Measurements from ENCODE around the gene HTRA3.

The HTRA3 gene

GRCh38 chr4:8269535-8270417, at the start of gene HTRA3:
HTRA3 (plus strand) TSS chr4:8269754; CDS start chr4:8269969, 215 bp downstream.
- DNase-seq (ENCODE audit: low read depth in 2 of 2), result no peak

- DNase-seq (ENCODE audit: low read depth in 2 of 2), result no peak
Measured at GRCh38 chr4:8220661-8221450, 48.7 kb upstream of the HTRA3 start.

- no peak for DNase-seq (ENCODE audit: low read depth in 2 of 2)
Measured at GRCh38 chr4:8221476-8221875, 48.1 kb upstream of the HTRA3 start.

- no peak for DNase-seq (ENCODE audit: low read depth in 2 of 2)
Measured at GRCh38 chr4:8221985-8222384, 47.6 kb upstream of the HTRA3 start.

GRCh38 chr4:8222609-8223388, 46.8 kb upstream of the HTRA3 start:
- DNase-seq (ENCODE audit: low read depth in 2 of 2), result no peak

- no peak for DNase-seq (ENCODE audit: low read depth in 2 of 2)
Measured at GRCh38 chr4:8224267-8224974, 45.1 kb upstream of the HTRA3 start.

GRCh38 chr4:8224975-8225625, 44.5 kb upstream of the HTRA3 start:
- no peak for DNase-seq (ENCODE audit: low read depth in 2 of 2)

- DNase-seq (ENCODE audit: low read depth in 2 of 2), result no peak
Measured at GRCh38 chr4:8225706-8226443, 43.7 kb upstream of the HTRA3 start.

GRCh38 chr4:8227201-8227770, 42.3 kb upstream of the HTRA3 start:
- DNase-seq (ENCODE audit: low read depth in 2 of 2), result no peak

GRCh38 chr4:8227771-8228318, 41.7 kb upstream of the HTRA3 start:
- DNase-seq (ENCODE audit: low read depth in 2 of 2), result no peak

- DNase-seq (ENCODE audit: low read depth in 2 of 2), result peak; percentile 60 to 63
Measured at GRCh38 chr4:8228319-8229250, 41.0 kb upstream of the HTRA3 start.

GRCh38 chr4:8229331-8229975, 40.1 kb upstream of the HTRA3 start:
- DNase-seq (ENCODE audit: low read depth in 2 of 2), result no peak

- no peak for DNase-seq (ENCODE audit: low read depth in 2 of 2)
Measured at GRCh38 chr4:8230033-8230432, 39.5 kb upstream of the HTRA3 start.

GRCh38 chr4:8230891-8231290, 38.7 kb upstream of the HTRA3 start:
- DNase-seq (ENCODE audit: low read depth in 2 of 2), result no peak

- DNase-seq (ENCODE audit: low read depth in 2 of 2), result no peak
Measured at GRCh38 chr4:8231551-8232049, 38.0 kb upstream of the HTRA3 start.

- no peak for DNase-seq (ENCODE audit: low read depth in 2 of 2)
Measured at GRCh38 chr4:8232748-8233147, 36.8 kb upstream of the HTRA3 start.

- no peak for DNase-seq (ENCODE audit: low read depth in 2 of 2)
Measured at GRCh38 chr4:8233672-8234484, 35.7 kb upstream of the HTRA3 start.
